Activated CD4-positive, alpha-beta T cell treated with anti-CD3 and anti-CD28 coated beads for 36 hours (primary cell): Measurements from ENCODE around the gene NPEPPS. TPM values are rescaled to one million over a fixed set of nuclear protein-coding genes. Genes with fewer than 3 reads are reported as not detected.
"Not testable (repeated sequence)": the region's sequence is repeated elsewhere in the genome, so short reads cannot be mapped to it uniquely, and the experiment has no call there.

Experiments used
- ATAC-seq: fragments of 200-7000 bp; cut with Tn5 transposase; one replicate; pipeline ENCODE4 v1.10.0; 2021; ENCODE audit warnings: mild to moderate bottlenecking, moderate library complexity
- CTCF ChIA-PET: fragments of 350-600 bp; sonication (Branson Sonifier 250); formaldehyde crosslinking; loops from one replicate; lab custom pipeline; 2021; ENCODE audit warnings: antibody characterized with exemption; lab: Charles Lee
- POLR2A ChIA-PET: fragments of 350-600 bp; sonication (Branson Sonifier 250); formaldehyde crosslinking; loops from one replicate; lab custom pipeline; 2021; ENCODE audit warnings: antibody characterized with exemption, inconsistent platforms; lab: Charles Lee
- DNase-seq: peaks from one replicate; pipeline ENCODE4 v3.0.0-alpha.2; 2020
- H3K27ac Mint-ChIP-seq: one replicate; pipeline ENCODE4 v1.8.0; 2021; ENCODE audit warnings: mixed read lengths
- H3K27me3 Mint-ChIP-seq: one replicate; pipeline ENCODE4 v1.8.0; 2021; ENCODE audit warnings: mixed read lengths
- H3K36me3 Mint-ChIP-seq: one replicate; pipeline ENCODE4 v1.8.0; 2021; ENCODE audit warnings: low read depth, mixed read lengths
- H3K4me1 Mint-ChIP-seq: one replicate; pipeline ENCODE4 v1.8.0; 2021; ENCODE audit warnings: mixed read lengths
- H3K4me3 Mint-ChIP-seq: one replicate; pipeline ENCODE4 v1.8.0; 2021; ENCODE audit warnings: mild to moderate bottlenecking, moderate library complexity, mixed read lengths
- H3K9me3 Mint-ChIP-seq: one replicate; pipeline ENCODE4 v1.8.0; 2021; ENCODE audit warnings: low read depth, mixed read lengths
- intact Hi-C, 2 experiments: fragments of 100-400 bp; cut with DNase I in 1 of 2; cut with micrococcal nuclease in 1 of 2; formaldehyde crosslinking; loops; one replicate each; pipeline versions ENCODE4 v1.14.2 to v1.15.1; 2022 to 2024; cut with DNase I, micrococcal nuclease
- total RNA-seq, 2 experiments: library from RNA; stranded (reverse); gene quantifications; one replicate each; pipeline ENCODE4 v1.2.3, GENCODE V29; 2021

Gene NPEPPS
- total RNA-seq, 2 experiments from 2014 or later, result 121 to 152 TPM

GRCh38 chr17:47519365-47519764 lies 11.5 kb upstream of the NPEPPS start:
- H3K4me3 Mint-ChIP-seq, ATAC-seq, DNase-seq, CTCF ChIA-PET, H3K4me1 Mint-ChIP-seq, H3K27ac Mint-ChIP-seq, intact Hi-C loops, H3K9me3 Mint-ChIP-seq, POLR2A ChIA-PET, H3K36me3 Mint-ChIP-seq, H3K27me3 Mint-ChIP-seq: not testable (repeated sequence)

DNA sequence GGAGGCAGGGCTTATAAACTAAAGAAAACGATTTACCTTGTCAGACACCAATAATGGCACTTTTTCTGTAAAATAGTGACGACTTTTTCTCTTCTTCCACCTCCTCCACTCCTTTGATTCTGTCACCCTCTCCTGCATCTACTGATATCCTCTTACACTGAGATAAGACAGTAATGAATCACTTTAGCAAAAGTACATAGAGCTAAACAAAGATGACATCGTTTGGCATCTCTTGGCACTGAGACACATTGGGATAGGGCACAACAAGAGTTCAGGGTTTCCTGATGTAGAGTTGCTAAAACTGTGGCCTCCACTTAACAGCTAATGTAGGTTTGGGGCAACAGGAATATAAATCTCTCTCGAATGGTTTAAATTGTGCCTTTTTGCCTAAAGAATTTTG lies 10.6 kb upstream of the NPEPPS start:
- H3K27ac Mint-ChIP-seq, H3K9me3 Mint-ChIP-seq, CTCF ChIA-PET, H3K36me3 Mint-ChIP-seq, POLR2A ChIA-PET, DNase-seq, H3K4me1 Mint-ChIP-seq, H3K27me3 Mint-ChIP-seq, ATAC-seq, intact Hi-C loops, H3K4me3 Mint-ChIP-seq: not testable (repeated sequence)

- CTCF ChIA-PET, result interaction anchor here (0.6 kb wide), 1 partner anchor 90 kb away, joined by 3 read pairs; no protein-coding TSS in a partner anchor
- H3K4me3 Mint-ChIP-seq, DNase-seq, H3K4me1 Mint-ChIP-seq, H3K9me3 Mint-ChIP-seq, H3K27me3 Mint-ChIP-seq, H3K27ac Mint-ChIP-seq, intact Hi-C loops, H3K36me3 Mint-ChIP-seq, ATAC-seq, POLR2A ChIA-PET: not testable (repeated sequence)
These were observed 9.5 kb upstream of the NPEPPS start for GRCh38 chr17:47521434-47521833.

- ATAC-seq, DNase-seq, POLR2A ChIA-PET, CTCF ChIA-PET, H3K9me3 Mint-ChIP-seq, H3K4me3 Mint-ChIP-seq, H3K4me1 Mint-ChIP-seq, H3K27ac Mint-ChIP-seq, intact Hi-C loops, H3K27me3 Mint-ChIP-seq, H3K36me3 Mint-ChIP-seq: not testable (repeated sequence)
These were observed 8.6 kb upstream of the NPEPPS start for GRCh38 chr17:47522341-47522740.

DNA sequence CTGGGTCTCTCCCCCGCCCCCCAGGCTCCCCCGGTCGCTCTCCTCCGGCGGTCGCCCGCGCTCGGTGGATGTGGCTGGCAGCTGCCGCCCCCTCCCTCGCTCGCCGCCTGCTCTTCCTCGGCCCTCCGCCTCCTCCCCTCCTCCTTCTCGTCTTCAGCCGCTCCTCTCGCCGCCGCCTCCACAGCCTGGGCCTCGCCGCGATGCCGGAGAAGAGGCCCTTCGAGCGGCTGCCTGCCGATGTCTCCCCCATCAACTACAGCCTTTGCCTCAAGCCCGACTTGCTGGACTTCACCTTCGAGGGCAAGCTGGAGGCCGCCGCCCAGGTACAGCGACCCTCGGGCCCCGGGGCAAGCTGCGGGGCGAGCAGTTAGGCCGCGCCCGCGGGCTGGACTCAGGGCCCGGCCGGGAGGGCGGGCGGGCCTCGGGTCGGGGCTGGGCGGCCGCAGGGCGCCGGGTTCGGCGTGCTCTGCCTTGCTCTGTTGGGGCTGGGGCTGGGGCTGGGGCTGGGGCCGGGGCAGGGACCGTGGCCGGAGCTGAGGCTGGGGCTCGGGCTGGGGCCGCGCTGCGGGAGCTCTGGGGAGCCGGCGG lies 419 bp downstream of the NPEPPS start:
- H3K4me3 Mint-ChIP-seq, result peak overlapping the region; percentile 93
- intact Hi-C loops, result loop anchor here in 1 of 2 experiments (1.0 kb wide), 1 partner anchor 118 kb away; the partner anchor contains the start of gene KPNB1
- CTCF ChIA-PET, H3K36me3 Mint-ChIP-seq, H3K4me1 Mint-ChIP-seq, H3K27me3 Mint-ChIP-seq, H3K9me3 Mint-ChIP-seq, H3K27ac Mint-ChIP-seq: not testable (repeated sequence)
- peak; percentile 20 for ATAC-seq
- POLR2A ChIA-PET, result interaction anchor here (1.0 kb wide), 1 partner anchor 118 kb away, joined by 4 read pairs; no protein-coding TSS in a partner anchor
- DNase-seq, result peak; percentile 32

DNA sequence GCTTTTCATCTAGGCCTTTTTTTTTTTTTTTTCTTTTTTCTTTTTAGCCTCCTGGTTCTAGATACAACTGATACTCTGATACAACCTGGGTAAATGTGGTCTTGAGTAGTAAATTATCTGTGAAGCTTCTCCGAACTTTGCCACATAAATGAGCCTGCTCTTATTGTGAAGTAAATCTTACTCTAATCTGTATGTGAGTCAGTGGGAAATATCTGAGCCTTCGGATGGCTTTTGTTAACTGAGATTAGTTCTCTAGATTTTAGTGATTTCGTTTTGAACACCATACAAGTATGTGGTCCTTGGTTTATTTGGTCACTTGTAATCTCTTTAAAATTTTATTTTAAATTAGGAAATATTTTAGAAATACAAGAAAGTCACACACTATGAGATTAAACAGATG lies 8.2 kb downstream of the NPEPPS start:
- H3K4me1 Mint-ChIP-seq, intact Hi-C loops, H3K36me3 Mint-ChIP-seq, POLR2A ChIA-PET, H3K4me3 Mint-ChIP-seq, DNase-seq, H3K27ac Mint-ChIP-seq, H3K9me3 Mint-ChIP-seq, ATAC-seq, H3K27me3 Mint-ChIP-seq: not testable (repeated sequence)
- CTCF ChIA-PET, result interaction anchor here (0.6 kb wide), 1 partner anchor 1172 kb away, joined by 3 read pairs; no protein-coding TSS in a partner anchor

DNA sequence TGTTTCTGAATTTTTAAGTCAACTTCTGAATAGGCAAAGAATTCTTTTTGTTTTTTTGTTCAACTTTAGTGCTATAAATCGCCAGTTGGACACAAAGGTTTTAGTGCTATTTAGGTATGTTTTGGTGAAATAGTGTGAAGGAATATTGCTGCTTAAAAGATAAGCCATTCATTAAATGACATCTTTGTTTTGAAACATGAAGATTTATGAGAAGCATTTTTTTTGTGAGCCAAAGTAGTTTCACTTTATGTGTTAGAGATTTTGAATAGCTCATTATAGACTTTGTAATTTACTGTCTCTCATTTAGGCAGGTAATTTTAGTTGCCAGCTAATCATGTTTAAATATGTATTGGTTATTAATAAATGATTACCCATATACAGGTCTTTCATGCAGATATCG lies 10.8 kb downstream of the NPEPPS start:
- H3K27ac Mint-ChIP-seq, intact Hi-C loops, POLR2A ChIA-PET, H3K27me3 Mint-ChIP-seq, H3K9me3 Mint-ChIP-seq, H3K4me1 Mint-ChIP-seq, CTCF ChIA-PET, ATAC-seq, DNase-seq, H3K36me3 Mint-ChIP-seq, H3K4me3 Mint-ChIP-seq: not testable (repeated sequence)

DNA sequence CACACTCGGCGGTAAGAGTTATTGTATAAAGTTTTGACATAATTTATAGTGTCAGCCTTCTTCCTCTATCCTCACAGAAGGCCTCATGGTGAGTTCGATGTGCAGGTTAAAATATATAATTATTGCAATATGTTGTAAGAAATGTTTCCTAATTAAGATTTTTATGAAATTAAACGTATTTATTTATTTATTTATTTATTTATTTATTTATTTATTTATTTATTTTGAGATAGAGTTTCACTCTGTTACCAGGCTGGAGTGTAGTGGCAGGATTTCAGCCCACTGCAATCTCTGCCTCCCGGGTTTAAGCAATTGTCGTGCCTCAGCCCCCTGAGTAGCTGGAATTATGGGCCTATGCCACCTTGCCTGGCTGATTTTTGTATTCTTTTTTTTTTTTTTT lies 13.4 kb downstream of the NPEPPS start:
- H3K4me3 Mint-ChIP-seq, H3K27me3 Mint-ChIP-seq, CTCF ChIA-PET, ATAC-seq, H3K4me1 Mint-ChIP-seq, DNase-seq, POLR2A ChIA-PET, H3K9me3 Mint-ChIP-seq, intact Hi-C loops, H3K27ac Mint-ChIP-seq: not testable (repeated sequence)
- H3K36me3 Mint-ChIP-seq, result peaks cover 12% of the 10 kb centered on the region

GRCh38 chr17:47554733-47555132 lies 23.8 kb downstream of the NPEPPS start:
- H3K27me3 Mint-ChIP-seq, H3K4me1 Mint-ChIP-seq, H3K4me3 Mint-ChIP-seq, CTCF ChIA-PET, H3K27ac Mint-ChIP-seq, ATAC-seq, DNase-seq, POLR2A ChIA-PET, H3K9me3 Mint-ChIP-seq, H3K36me3 Mint-ChIP-seq: not testable (repeated sequence)
- intact Hi-C loops, result loop anchor here in 1 of 2 experiments (10.0 kb wide), 1 partner anchor 50 kb away; no protein-coding TSS in a partner anchor

- H3K36me3 Mint-ChIP-seq, H3K27ac Mint-ChIP-seq, H3K9me3 Mint-ChIP-seq, H3K4me1 Mint-ChIP-seq, DNase-seq, ATAC-seq, CTCF ChIA-PET, POLR2A ChIA-PET, H3K4me3 Mint-ChIP-seq, H3K27me3 Mint-ChIP-seq: not testable (repeated sequence)
- intact Hi-C loops, result loop anchor here in 1 of 2 experiments (10.0 kb wide), 1 partner anchor 49 kb away; no protein-coding TSS in a partner anchor
These were observed 25.2 kb downstream of the NPEPPS start for GRCh38 chr17:47556108-47556507.

DNA sequence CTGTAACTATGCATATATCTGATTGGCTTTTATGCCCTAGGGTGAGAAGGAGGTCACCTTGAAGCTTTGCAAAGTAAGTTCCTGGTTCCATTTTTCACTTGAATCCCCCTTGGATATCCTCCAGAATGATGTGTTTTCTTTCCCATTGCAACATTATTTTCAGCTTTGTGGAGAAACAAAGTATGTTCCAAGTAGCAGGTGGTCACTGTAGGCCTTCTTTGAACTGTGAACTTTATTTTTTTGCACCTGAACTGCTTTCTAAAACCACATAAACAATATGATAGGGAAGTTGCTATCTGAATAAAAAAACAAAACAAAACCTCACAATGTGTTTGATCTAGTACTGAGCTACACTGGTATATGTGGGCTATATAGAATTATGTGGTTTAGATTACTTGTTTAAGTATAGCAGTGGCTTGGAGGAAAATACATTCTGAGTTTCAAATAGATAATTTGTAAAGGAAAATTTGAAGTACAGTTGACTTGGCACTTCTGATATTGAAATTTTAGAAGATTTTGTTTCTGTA lies 29.7 kb downstream of the NPEPPS start:
- intact Hi-C loops, DNase-seq, H3K27me3 Mint-ChIP-seq, H3K4me3 Mint-ChIP-seq, H3K9me3 Mint-ChIP-seq, H3K27ac Mint-ChIP-seq, H3K36me3 Mint-ChIP-seq, POLR2A ChIA-PET, CTCF ChIA-PET: not testable (repeated sequence)
- peaks cover 17% of the 10 kb centered on the region for H3K4me1 Mint-ChIP-seq
- peak; percentile 36 for ATAC-seq

DNA sequence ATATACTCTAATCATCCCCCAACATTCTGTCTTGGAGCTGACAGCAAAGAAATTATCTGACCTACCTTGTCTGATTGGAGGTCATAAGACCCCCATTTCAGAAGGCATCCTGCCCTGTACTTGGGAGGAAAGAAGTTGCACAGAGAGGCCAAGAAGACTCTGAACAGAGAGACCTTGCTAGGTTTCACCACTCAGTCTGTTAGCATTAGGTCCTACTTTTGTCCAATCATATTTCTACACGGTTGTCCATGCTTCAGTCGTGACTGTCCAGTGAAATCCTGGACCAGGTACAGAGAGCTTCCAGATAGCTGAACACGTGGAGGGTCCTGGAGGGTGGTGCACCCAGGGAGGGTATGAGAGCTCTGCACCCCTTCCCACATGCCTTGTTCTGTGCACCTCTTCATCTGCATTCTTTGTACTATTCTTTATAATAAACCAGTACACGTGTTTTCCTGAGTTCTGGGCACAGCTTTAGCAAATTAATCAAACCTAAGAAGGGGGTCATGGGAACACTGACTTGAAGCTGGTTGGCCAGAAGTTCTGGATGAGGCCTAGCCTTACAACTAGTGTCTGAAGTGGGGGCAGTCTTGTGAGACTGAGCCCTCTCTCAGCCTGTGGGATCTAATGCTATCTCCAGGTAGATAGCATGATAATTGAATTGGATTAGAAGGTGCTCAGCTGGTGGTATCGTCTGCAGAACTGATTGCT lies 30.9 kb downstream of the NPEPPS start:
- H3K9me3 Mint-ChIP-seq, DNase-seq, H3K27me3 Mint-ChIP-seq, H3K36me3 Mint-ChIP-seq, CTCF ChIA-PET, ATAC-seq, intact Hi-C loops, H3K27ac Mint-ChIP-seq, H3K4me3 Mint-ChIP-seq, POLR2A ChIA-PET: not testable (repeated sequence)
- H3K4me1 Mint-ChIP-seq, result peaks cover 18% of the 10 kb centered on the region
